ENCODE data around the gene PARD3.

PARD3 gene

GRCh38 chr10:34821587-34822585 is 6.8 kb upstream of the PARD3 start:
- DNase-seq: no peak

- no peak for DNase-seq
Measured at GRCh38 chr10:34817586-34817985, 2.5 kb upstream of the PARD3 start.

- no peak for DNase-seq
Measured at GRCh38 chr10:34817054-34817453, 2.0 kb upstream of the PARD3 start.

- DNase-seq: no peak
Measured at GRCh38 chr10:34816501-34817002, 1.5 kb upstream of the PARD3 start.

GRCh38 chr10:34816085-34816496 is 995 bp upstream of the PARD3 start:
- DNase-seq: no peak

- no peak for DNase-seq
Measured at GRCh38 chr10:34814913-34815184, 247 bp downstream of the PARD3 start.

- no peak for DNase-seq
Measured at GRCh38 chr10:34814223-34814912, 728 bp downstream of the PARD3 start.

GRCh38 chr10:34813626-34814222 is 1.4 kb downstream of the PARD3 start:
- DNase-seq: no peak

GRCh38 chr10:34812771-34813170 is 2.3 kb downstream of the PARD3 start:
- DNase-seq: no peak

- no peak for DNase-seq
Measured at GRCh38 chr10:34811968-34812514, 3.1 kb downstream of the PARD3 start.

- no peak for DNase-seq
Measured at GRCh38 chr10:34811126-34811967, 3.7 kb downstream of the PARD3 start.

GRCh38 chr10:34809796-34810195 is 5.3 kb downstream of the PARD3 start:
- no peak for DNase-seq

GRCh38 chr10:34808801-34809745 is 6.0 kb downstream of the PARD3 start:
- DNase-seq: no peak

GRCh38 chr10:34808336-34808735 is 6.8 kb downstream of the PARD3 start:
- DNase-seq: no peak

- no peak for DNase-seq
Measured at GRCh38 chr10:34804306-34804705, 10.8 kb downstream of the PARD3 start.

- DNase-seq: no peak
Measured at GRCh38 chr10:34802692-34803091, 12.4 kb downstream of the PARD3 start.

- no peak for DNase-seq
Measured at GRCh38 chr10:34801097-34801733, 13.9 kb downstream of the PARD3 start.

- no peak for DNase-seq
Measured at GRCh38 chr10:34800624-34801023, 14.5 kb downstream of the PARD3 start.

- no peak for DNase-seq
Measured at GRCh38 chr10:34798654-34799053, 16.4 kb downstream of the PARD3 start.

GRCh38 chr10:34797155-34797554 is 17.9 kb downstream of the PARD3 start:
- no peak for DNase-seq

- no peak for DNase-seq
Measured at GRCh38 chr10:34796133-34796532, 19.0 kb downstream of the PARD3 start.

Data from activated gamma-delta T cell treated with Interleukin-2 at 50 U/mL for 16 hours (primary cell).